ENCODE measurements around the gene ELAVL4.

The ELAVL4 gene

GRCh38 chr1:50177994-50178393 lies 69.3 kb downstream of the ELAVL4 start:
- TF ChIP-seq CTCF (IDR thresholded peaks at IDR 0.05; ENCODE audit: low read depth, low read length), result no peak
- no peak for DNase-seq (ENCODE audit: extremely low read depth, low read depth)

DNA sequence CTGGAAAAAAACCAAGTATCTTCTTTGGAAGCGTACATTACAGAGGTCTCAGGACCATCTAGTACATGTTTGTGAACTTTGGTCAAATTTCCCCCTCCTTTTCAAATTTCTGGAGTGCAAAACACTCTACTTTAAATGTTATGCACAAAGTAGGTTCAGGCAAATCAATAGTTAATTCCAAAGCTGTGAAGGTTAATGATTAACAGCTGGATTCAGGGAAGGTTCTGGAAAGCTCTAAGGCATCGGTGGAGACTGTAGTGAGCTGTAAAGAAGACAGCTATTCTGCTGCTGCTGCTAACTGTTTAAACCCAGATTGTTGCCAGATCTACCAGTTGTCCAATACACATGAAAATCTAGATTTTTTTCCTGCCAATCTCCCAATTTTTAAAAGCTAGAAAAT lies 70.9 kb downstream of the ELAVL4 start:
- TF ChIP-seq CTCF (IDR thresholded peaks at IDR 0.05; ENCODE audit: low read depth, low read length), result no peak
- DNase-seq (ENCODE audit: extremely low read depth, low read depth), result no peak

DNA sequence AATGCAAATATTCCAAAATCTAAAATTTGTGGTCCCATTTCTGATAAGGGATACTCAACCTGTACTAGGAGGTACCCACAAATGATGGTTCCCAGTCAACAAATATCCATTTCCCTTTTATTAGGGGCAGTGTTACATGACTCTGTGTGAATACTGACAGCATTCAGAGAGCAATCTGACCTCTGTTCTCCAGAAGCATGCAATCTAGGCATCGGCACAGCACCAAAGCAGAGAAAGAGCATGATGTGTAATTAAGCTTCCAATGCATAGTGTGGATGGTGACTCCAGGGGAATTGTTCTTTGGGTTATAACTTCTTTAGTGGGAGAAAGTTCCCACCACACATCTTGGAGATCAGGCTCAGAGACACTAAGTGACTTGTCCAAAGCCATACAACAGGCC lies 71.6 kb downstream of the ELAVL4 start:
- no peak for DNase-seq (ENCODE audit: extremely low read depth, low read depth)

GRCh38 chr1:50181027-50181663 lies 72.4 kb downstream of the ELAVL4 start:
- TF ChIP-seq CTCF (IDR thresholded peaks at IDR 0.05; ENCODE audit: low read depth, low read length), result no peak
- DNase-seq (ENCODE audit: extremely low read depth, low read depth), result no peak

More for the DNA sequence above, 71.6 kb downstream of the ELAVL4 start:
- no peak for TF ChIP-seq CTCF (IDR thresholded peaks at IDR 0.05; ENCODE audit: low read depth, low read length)

- DNase-seq (ENCODE audit: extremely low read depth, low read depth), result no peak
Measured at GRCh38 chr1:50183378-50184133, 74.8 kb downstream of the ELAVL4 start.

GRCh38 chr1:50189369-50189768 lies 80.6 kb downstream of the ELAVL4 start:
- no peak for DNase-seq (ENCODE audit: extremely low read depth, low read depth)
- no peak for TF ChIP-seq CTCF (IDR thresholded peaks at IDR 0.05; ENCODE audit: low read depth, low read length)

More at GRCh38 chr1:50183378-50184133, 74.8 kb downstream of the ELAVL4 start:
- TF ChIP-seq CTCF (IDR thresholded peaks at IDR 0.05; ENCODE audit: low read depth, low read length), result no peak

- DNase-seq (ENCODE audit: extremely low read depth, low read depth), result no peak
- no peak for TF ChIP-seq CTCF (IDR thresholded peaks at IDR 0.05; ENCODE audit: low read depth, low read length)
Measured at GRCh38 chr1:50193002-50193401, 84.3 kb downstream of the ELAVL4 start.

Data from AG09319 (cell line).